ENCODE results near the gene FAM111B. TPM values are rescaled to one million over a fixed set of nuclear protein-coding genes. Genes with fewer than 3 reads are reported as not detected.
"Not testable (repeated sequence)": the region's sequence is repeated elsewhere in the genome, so short reads cannot be mapped to it uniquely, and the experiment has no call there.

FAM111B gene
- total RNA-seq, 1 donor from 2014 or later, result 13.2 TPM

- H3K4me1 Mint-ChIP-seq (ENCODE audit: unreplicated experiment), result no peaks in the 10 kb centered on the region
- no peak overlapping the region for H3K27ac Mint-ChIP-seq
- H3K36me3 Mint-ChIP-seq, result no peaks in the 10 kb centered on the region
- H3K4me3 Mint-ChIP-seq, result no peak overlapping the region
- H3K27me3 Mint-ChIP-seq, result peaks cover 61% of the 10 kb centered on the region
- no peak for DNase-seq (ENCODE audit: extremely low spot score, unreplicated experiment)
- TF ChIP-seq CTCF (conservative IDR thresholded peaks at IDR 0.05), result no peak
- H3K9me3 Mint-ChIP-seq, result no peaks in the 10 kb centered on the region
These were observed 38.0 kb upstream of the FAM111B start for GRCh38 chr11:59069087-59069486.

GRCh38 chr11:59076876-59077571, 30.0 kb upstream of the FAM111B start:
- H3K27ac Mint-ChIP-seq, result no peak overlapping the region
- H3K9me3 Mint-ChIP-seq, result no peaks in the 10 kb centered on the region
- H3K4me1 Mint-ChIP-seq (ENCODE audit: unreplicated experiment), result no peaks in the 10 kb centered on the region
- no peak overlapping the region for H3K4me3 Mint-ChIP-seq
- no peaks in the 10 kb centered on the region for H3K36me3 Mint-ChIP-seq
- no peak for TF ChIP-seq CTCF (conservative IDR thresholded peaks at IDR 0.05)
- DNase-seq (ENCODE audit: extremely low spot score, unreplicated experiment), result no peak
- peaks cover 26% of the 10 kb centered on the region for H3K27me3 Mint-ChIP-seq

GRCh38 chr11:59078435-59078834, 28.6 kb upstream of the FAM111B start:
- no peak overlapping the region for H3K27ac Mint-ChIP-seq
- H3K27me3 Mint-ChIP-seq, result peaks cover 21% of the 10 kb centered on the region
- no peak for TF ChIP-seq CTCF (conservative IDR thresholded peaks at IDR 0.05)
- H3K4me1 Mint-ChIP-seq (ENCODE audit: unreplicated experiment), result no peaks in the 10 kb centered on the region
- H3K9me3 Mint-ChIP-seq, result no peaks in the 10 kb centered on the region
- no peak for DNase-seq (ENCODE audit: extremely low spot score, unreplicated experiment)
- H3K4me3 Mint-ChIP-seq, result no peak overlapping the region
- no peaks in the 10 kb centered on the region for H3K36me3 Mint-ChIP-seq

- no peak overlapping the region for H3K4me3 Mint-ChIP-seq
- no peaks in the 10 kb centered on the region for H3K4me1 Mint-ChIP-seq (ENCODE audit: unreplicated experiment)
- H3K27me3 Mint-ChIP-seq, result peaks cover 26% of the 10 kb centered on the region
These were observed 28.0 kb upstream of the FAM111B start for GRCh38 chr11:59079086-59079485.

GRCh38 chr11:59080421-59080820, 26.6 kb upstream of the FAM111B start:
- not testable (repeated sequence) for H3K27ac Mint-ChIP-seq; H3K9me3 Mint-ChIP-seq; H3K4me1 Mint-ChIP-seq (ENCODE audit: unreplicated experiment); H3K4me3 Mint-ChIP-seq; H3K36me3 Mint-ChIP-seq; DNase-seq (ENCODE audit: extremely low spot score, unreplicated experiment)
- H3K27me3 Mint-ChIP-seq, result peaks cover 22% of the 10 kb centered on the region

More at GRCh38 chr11:59079086-59079485, 28.0 kb upstream of the FAM111B start:
- no peaks in the 10 kb centered on the region for H3K36me3 Mint-ChIP-seq
- no peak for DNase-seq (ENCODE audit: extremely low spot score, unreplicated experiment)
- H3K27ac Mint-ChIP-seq, result no peak overlapping the region
- TF ChIP-seq CTCF (conservative IDR thresholded peaks at IDR 0.05), result no peak
- H3K9me3 Mint-ChIP-seq, result no peaks in the 10 kb centered on the region

- H3K9me3 Mint-ChIP-seq; DNase-seq (ENCODE audit: extremely low spot score, unreplicated experiment); H3K4me3 Mint-ChIP-seq; H3K36me3 Mint-ChIP-seq; H3K4me1 Mint-ChIP-seq (ENCODE audit: unreplicated experiment); H3K27ac Mint-ChIP-seq: not testable (repeated sequence)
- H3K27me3 Mint-ChIP-seq, result peaks cover 22% of the 10 kb centered on the region
These were observed 25.5 kb upstream of the FAM111B start for GRCh38 chr11:59081430-59082020.

GRCh38 chr11:59086007-59086406, 21.0 kb upstream of the FAM111B start, which contains the start of gene GLYATL1B:
Gene GLYATL1B, plus strand, starts transcription at chr11:59086307. Its CDS starts 0 bp downstream, at chr11:59086307.
- H3K27me3 Mint-ChIP-seq, result peaks cover 20% of the 10 kb centered on the region
- H3K27ac Mint-ChIP-seq; H3K9me3 Mint-ChIP-seq; H3K36me3 Mint-ChIP-seq; H3K4me3 Mint-ChIP-seq; DNase-seq (ENCODE audit: extremely low spot score, unreplicated experiment); H3K4me1 Mint-ChIP-seq (ENCODE audit: unreplicated experiment): not testable (repeated sequence)
